ENCODE results near the gene PI16. TPM values are rescaled to one million over a fixed set of nuclear protein-coding genes. Genes with fewer than 3 reads are reported as not detected.

PI16 gene
- total RNA-seq, 1 experiment from 2014 or later = 0.07 TPM

DNA sequence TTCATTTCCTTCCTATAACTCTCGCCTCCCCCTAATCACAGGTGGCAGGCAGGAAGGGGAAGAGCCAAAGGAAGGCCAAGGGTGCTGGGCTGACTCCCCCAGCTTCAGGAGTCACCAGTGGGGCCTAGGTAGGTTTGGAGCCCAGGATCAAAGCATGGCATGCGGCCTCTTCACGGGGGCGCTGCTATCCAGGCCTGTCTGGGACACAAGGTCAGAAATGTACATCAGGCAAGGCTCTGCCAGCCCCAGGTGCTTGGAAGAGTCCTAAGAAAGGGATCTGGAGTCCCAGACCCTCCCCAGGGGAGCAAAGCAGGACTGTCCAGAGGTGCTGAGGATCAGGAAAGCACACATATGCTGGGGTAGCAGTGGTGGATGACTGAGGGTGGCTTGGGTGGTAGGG lies 10.4 kb downstream of the PI16 start:
- Histone ChIP-seq H3K4me3 (ENCODE audit: low read length) (no peak overlapping the region), H3K79me2 (ENCODE audit: low read length) (no peaks in the 10 kb centered on the region), H3K4me2 (ENCODE audit: low read length) (no peak overlapping the region), H3K9me2 (replicated peaks; ENCODE audit: low read length) (no peaks in the 10 kb centered on the region), H3K9me3 (ENCODE audit: low read length) (no peaks in the 10 kb centered on the region), H3K4me1 (ENCODE audit: insufficient read depth, low read length) (peaks cover 14% of the 10 kb centered on the region), H3K36me3 (ENCODE audit: low read depth, low read length) (peaks cover 27% of the 10 kb centered on the region), H3K27ac (ENCODE audit: low read length) (no peak overlapping the region), H3F3A (ENCODE audit: low read length, unreplicated experiment) (no peaks in the 10 kb centered on the region), H3K27me3 (ENCODE audit: low read length) (no peaks in the 10 kb centered on the region), H2AFZ (ENCODE audit: low read length) (no peak overlapping the region), H3K9ac (ENCODE audit: low read length) (no peak overlapping the region), H4K20me1 (ENCODE audit: low read length) (no peaks in the 10 kb centered on the region)
- intact Hi-C loops (cut with micrococcal nuclease) = no loop called here
- no peak for DNase-seq
- no peak for TF ChIP-seq EZH2 (IDR thresholded peaks at IDR 0.05; ENCODE audit: low read length, unreplicated experiment)
- TF ChIP-seq, protein P1, sequence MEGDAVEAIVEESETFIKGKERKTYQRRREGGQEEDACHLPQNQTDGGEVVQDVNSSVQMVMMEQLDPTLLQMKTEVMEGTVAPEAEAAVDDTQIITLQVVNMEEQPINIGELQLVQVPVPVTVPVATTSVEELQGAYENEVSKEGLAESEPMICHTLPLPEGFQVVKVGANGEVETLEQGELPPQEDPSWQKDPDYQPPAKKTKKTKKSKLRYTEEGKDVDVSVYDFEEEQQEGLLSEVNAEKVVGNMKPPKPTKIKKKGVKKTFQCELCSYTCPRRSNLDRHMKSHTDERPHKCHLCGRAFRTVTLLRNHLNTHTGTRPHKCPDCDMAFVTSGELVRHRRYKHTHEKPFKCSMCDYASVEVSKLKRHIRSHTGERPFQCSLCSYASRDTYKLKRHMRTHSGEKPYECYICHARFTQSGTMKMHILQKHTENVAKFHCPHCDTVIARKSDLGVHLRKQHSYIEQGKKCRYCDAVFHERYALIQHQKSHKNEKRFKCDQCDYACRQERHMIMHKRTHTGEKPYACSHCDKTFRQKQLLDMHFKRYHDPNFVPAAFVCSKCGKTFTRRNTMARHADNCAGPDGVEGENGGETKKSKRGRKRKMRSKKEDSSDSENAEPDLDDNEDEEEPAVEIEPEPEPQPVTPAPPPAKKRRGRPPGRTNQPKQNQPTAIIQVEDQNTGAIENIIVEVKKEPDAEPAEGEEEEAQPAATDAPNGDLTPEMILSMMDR (conservative IDR thresholded peaks at IDR 0.05; ENCODE audit: low read depth, low read length) = no peak
- TF ChIP-seq EZH2phosphoT487 (IDR thresholded peaks at IDR 0.05; ENCODE audit: borderline replicate concordance, low read length) = no peak
- BruUV-seq (replicated peaks) = no TSS peak
- CTCF ChIA-PET = no interaction called here
- POLR2A ChIA-PET (ENCODE audit: unreplicated experiment) = no interaction called here
- no peak for ATAC-seq

DNA sequence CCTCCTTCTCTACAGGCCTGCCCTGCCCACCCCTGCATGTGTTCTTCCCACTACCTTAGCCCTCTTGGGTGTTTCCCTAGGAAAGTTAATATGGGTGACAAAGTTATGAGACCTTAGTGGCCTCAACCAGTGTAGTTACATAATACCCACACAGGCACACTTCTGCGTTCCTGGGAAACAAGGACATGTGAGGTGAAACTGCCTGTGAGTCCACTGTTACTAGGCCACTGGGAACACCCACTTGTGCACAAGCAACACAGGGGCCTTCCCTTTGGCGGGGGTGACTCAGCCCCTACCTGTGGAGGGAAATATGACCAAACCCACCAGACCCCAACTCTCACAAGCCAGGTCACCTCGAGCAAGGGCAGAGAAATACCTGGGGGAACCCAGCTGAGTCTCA lies 12.8 kb downstream of the PI16 start:
- Histone ChIP-seq H3K9me2 (replicated peaks; ENCODE audit: low read length) (no peaks in the 10 kb centered on the region), H3K4me3 (ENCODE audit: low read length) (no peak overlapping the region), H3K79me2 (ENCODE audit: low read length) (no peaks in the 10 kb centered on the region), H3K27me3 (ENCODE audit: low read length) (no peaks in the 10 kb centered on the region), H3K9ac (ENCODE audit: low read length) (no peak overlapping the region), H3K27ac (ENCODE audit: low read length) (no peak overlapping the region), H3K4me1 (ENCODE audit: insufficient read depth, low read length) (no peaks in the 10 kb centered on the region), H3K9me3 (ENCODE audit: low read length) (no peaks in the 10 kb centered on the region), H3K4me2 (ENCODE audit: low read length) (no peak overlapping the region), H2AFZ (ENCODE audit: low read length) (no peak overlapping the region), H3F3A (ENCODE audit: low read length, unreplicated experiment) (no peaks in the 10 kb centered on the region), H3K36me3 (ENCODE audit: low read depth, low read length) (peaks cover 50% of the 10 kb centered on the region), H4K20me1 (ENCODE audit: low read length) (no peaks in the 10 kb centered on the region)
- no peak for DNase-seq
- CTCF ChIA-PET = no interaction called here
- TF ChIP-seq EZH2 (IDR thresholded peaks at IDR 0.05; ENCODE audit: low read length, unreplicated experiment) = no peak
- no peak for TF ChIP-seq EZH2phosphoT487 (IDR thresholded peaks at IDR 0.05; ENCODE audit: borderline replicate concordance, low read length)
- TF ChIP-seq, protein P1 (conservative IDR thresholded peaks at IDR 0.05; ENCODE audit: low read depth, low read length) = no peak
- BruUV-seq (replicated peaks) = no TSS peak
- ATAC-seq = no peak
- POLR2A ChIA-PET (ENCODE audit: unreplicated experiment) = no interaction called here
- intact Hi-C loops (cut with micrococcal nuclease) = no loop called here

DNA sequence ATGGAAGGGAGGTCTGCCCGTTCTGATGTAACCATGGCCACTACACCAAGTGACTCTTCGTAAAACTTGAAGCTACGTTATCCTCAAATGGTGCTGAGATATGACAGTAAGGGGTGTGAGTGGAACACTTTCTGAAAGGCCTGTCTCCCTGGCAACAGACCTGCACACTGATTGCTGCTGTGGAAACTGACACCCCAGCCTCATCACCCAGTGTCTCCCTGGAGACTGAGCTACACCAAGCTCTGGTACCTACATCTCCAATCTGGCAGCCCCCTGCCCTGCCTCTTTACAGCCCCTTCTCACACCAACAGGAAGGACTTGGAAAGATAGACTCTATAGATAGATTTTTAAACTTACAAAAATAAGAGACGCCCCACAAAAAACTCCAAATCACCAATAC lies 13.2 kb downstream of the PI16 start:
- Histone ChIP-seq H3K4me1 (ENCODE audit: insufficient read depth, low read length) (no peaks in the 10 kb centered on the region), H2AFZ (ENCODE audit: low read length) (no peak overlapping the region), H3K79me2 (ENCODE audit: low read length) (no peaks in the 10 kb centered on the region), H3K4me2 (ENCODE audit: low read length) (no peak overlapping the region), H3K36me3 (ENCODE audit: low read depth, low read length) (peaks cover 54% of the 10 kb centered on the region), H3K9ac (ENCODE audit: low read length) (no peak overlapping the region), H3F3A (ENCODE audit: low read length, unreplicated experiment) (no peaks in the 10 kb centered on the region), H3K27me3 (ENCODE audit: low read length) (no peaks in the 10 kb centered on the region), H3K9me2 (replicated peaks; ENCODE audit: low read length) (no peaks in the 10 kb centered on the region), H3K4me3 (ENCODE audit: low read length) (no peak overlapping the region), H3K9me3 (ENCODE audit: low read length) (no peaks in the 10 kb centered on the region), H4K20me1 (ENCODE audit: low read length) (no peaks in the 10 kb centered on the region), H3K27ac (ENCODE audit: low read length) (no peak overlapping the region)
- ATAC-seq (no peak), DNase-seq (no peak)
- BruUV-seq (replicated peaks) = no TSS peak
- intact Hi-C loops (cut with micrococcal nuclease) = no loop called here
- ChIA-PET CTCF (no interaction called here), POLR2A (ENCODE audit: unreplicated experiment) (no interaction called here)
- TF ChIP-seq, protein P1 (conservative IDR thresholded peaks at IDR 0.05; ENCODE audit: low read depth, low read length) = no peak
- TF ChIP-seq EZH2 (IDR thresholded peaks at IDR 0.05; ENCODE audit: low read length, unreplicated experiment) = no peak

Measured in PC-3 (cell line).